RPMI7951 (cell line): ENCODE results near the gene ARL4A. TPM values are rescaled to one million over a fixed set of nuclear protein-coding genes. Genes with fewer than 3 reads are reported as not detected.
A peak's percentile ranks its signal among the peaks of the same experiment; 100 is the strongest.
"Not testable (repeated sequence)": the region's sequence is repeated elsewhere in the genome, so short reads cannot be mapped to it uniquely, and the experiment has no call there.

ENCODE experiments used
- DNase-seq: peaks from one replicate; pipeline ENCODE4 v3.0.0-alpha.2; 2012; ENCODE audit warnings: low read depth
- total RNA-seq: library from RNA; depleted of rRNA; stranded (reverse); fragments of >200 nt; shearing (Covaris generic); gene quantifications from 2 replicates; pipeline ENCODE4 v1.2.3, GENCODE V29; 2014; rRNA removed

The ARL4A gene, protein sequence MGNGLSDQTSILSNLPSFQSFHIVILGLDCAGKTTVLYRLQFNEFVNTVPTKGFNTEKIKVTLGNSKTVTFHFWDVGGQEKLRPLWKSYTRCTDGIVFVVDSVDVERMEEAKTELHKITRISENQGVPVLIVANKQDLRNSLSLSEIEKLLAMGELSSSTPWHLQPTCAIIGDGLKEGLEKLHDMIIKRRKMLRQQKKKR
- total RNA-seq, result 37.9 and 39.9 TPM in 2 replicates

DNA sequence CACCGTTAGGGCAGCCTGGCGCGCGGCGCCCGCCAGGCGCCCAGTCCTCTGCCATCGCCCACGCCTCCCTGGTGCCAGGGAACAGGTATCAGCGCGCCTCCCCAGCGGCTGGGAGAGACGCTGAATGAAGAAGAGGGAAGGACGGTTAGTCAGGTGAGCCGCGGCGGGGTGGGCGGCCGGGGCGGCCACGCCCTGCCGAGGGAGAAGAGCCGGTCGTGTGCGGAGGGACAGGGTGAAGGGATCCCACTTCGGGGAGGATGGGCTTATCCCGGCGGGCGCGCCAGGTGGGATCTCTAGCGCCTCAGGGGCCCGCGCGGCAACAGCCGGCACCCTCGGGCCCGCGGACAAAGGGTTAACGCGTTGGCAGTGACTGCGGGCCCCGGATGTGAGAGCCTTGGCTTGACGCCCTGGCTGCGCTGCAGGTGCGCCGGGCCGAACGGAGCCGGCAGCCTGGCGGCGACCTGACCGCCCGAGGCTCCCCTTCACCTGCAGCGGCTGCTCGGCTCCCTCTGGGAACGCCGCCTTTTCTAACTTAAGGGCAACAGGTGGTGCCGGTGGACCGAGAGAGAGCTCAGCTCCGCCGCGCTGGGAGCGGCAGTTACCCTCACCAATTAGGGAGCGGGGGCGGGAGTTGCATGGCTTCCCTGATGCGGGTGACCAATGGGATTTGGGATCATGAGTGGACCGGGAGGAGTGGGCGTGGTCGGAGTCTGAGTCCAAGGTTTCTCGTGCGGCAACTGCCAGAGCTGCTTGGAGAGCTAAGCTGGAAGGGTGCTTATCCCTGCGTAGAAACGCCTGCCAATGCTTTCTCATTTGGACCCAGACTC lies at the start of gene ARL4A:
Gene ARL4A, plus strand, starts transcription at position 743 of the 827 bp plus-strand sequence. CDS start 622 bp downstream, outside the sequence.
- DNase-seq, result peak; percentile 98

DNA sequence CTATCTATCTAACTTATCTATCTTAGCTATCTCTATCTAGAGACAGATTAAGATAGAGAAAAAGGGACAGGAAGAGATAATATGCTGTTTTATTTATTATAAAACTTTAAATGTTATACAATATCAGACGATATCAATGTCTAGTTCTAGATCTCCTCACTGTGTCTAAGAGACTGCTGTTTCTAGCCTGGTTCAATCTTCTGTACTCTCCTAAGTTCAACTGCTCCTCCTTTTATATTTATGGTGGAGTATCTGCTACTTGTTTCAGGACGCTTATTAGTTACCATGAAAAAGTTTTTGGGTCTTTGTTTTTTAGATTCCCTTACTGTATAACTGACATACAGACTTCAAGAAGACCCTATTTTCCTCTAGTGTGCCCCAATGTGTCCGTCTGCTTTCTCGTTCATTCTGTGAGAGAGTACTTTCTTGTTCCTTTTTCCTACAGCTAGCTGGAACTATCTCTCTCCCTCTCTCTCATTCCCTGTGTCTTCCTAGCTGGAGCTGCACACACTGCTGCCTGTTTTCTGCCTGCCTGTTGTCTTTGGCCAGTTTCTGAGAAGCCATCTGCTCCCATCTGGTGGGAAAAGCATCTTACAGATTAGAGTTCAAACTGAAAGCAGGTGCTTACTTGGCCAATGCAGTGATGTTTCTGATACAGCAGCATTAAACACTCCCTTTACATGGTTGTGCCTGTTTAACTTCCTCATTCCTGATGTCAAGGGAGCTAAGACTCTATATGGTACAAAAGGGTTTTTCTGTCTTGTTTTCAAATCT lies 49.4 kb upstream of the ARL4A start:
- peak; percentile 30 for DNase-seq

DNA sequence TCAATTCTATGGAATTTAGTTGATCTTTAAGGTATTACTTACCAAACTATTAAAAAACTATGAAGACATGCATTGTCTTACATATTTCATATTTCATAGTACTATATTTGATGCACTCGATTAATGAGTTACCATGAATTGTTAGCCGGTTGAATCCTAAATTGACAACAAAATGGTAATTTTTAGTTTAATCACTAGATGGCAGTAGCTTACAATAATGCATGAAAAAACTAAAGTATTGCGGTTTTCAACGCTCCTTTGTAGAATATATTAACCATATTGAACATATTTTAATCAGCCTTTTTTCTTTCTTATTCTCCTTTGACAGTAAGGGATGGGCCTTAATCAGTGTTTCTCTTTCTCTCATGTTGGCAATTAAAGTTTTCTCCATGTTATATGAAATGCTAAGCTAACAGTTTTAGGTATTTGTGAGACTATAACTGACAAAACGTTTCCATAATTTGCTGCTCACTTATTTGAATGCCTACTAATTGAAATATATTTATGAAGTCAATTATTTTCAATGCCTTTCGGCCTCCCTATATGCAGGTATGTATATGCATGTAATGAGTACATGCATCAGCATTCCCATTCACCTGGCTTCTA lies 48.5 kb upstream of the ARL4A start:
- DNase-seq, result peak; percentile 57

DNA sequence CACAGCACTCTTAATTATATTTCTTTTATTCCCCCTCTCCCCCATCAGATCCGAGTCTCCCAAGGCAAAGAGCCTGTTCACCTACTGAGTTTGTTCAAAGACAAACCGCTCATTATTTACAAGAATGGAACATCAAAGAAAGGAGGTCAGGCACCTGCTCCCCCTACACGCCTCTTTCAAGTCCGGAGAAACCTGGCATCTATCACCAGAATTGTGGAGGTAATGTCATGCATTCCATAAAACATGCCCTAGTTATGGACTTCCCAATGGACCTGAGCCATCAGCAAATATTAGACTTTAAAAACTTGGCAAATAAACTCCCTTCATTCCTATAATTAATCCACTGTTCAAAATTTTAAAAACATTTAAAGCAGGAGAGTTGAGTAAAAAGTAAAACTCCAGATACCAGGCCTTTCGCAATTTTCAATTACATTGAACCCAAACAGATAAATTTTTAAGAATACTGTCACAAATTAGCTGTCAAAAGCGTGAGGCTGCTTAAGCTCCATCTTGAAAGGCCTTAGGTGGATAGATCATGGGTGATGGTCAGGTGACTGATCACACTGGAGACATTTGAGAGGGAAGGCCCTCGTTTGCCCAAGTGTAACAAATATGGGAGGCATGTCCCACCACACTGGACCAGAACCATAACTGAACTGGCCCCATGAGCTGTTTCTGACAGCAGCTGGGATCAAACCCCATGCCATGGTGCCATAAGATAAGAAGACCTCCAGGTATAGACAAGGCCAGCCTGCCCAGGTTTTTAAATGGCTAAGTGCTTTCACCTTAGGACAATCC lies 46.9 kb upstream of the ARL4A start:
- DNase-seq, result no peak

DNA sequence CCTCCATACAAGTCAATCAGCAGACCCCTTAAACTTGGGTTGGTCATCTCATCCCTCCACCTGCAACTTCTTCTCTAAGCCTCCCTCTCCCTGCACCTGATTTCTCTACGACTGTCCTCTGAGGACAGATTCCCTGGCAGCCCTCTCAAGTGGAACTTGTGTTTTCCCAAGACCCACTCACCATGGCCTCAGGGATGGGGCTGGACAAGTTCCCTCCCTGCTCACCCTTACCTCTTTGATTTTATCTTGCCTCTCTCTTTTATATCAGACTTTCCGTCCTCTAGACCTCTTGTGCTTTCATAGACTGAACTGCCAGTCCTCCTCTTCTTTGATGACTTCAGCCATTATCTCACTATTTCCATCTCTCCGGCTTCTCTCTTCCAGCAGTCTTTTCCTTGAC lies 46.2 kb upstream of the ARL4A start:
- DNase-seq, result no peak

DNA sequence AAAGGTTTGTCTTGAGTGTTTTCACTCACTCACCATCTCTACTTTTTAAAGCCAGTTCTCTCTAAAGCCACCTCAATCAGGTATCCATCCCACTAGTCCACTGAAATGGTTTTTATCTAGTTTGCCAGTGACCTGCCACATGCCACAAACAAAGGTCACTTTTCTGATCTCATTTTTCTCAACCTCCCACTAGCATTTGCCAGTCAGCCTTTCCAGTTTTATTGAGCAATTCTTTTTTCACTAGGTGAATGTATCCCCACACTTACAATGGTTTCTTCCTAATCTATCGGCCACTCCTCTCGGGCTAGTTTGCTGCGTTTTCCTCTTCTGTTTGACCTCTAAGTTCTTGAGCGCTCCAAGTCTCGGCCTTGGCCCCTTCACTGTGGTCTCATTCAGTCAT lies 44.9 kb upstream of the ARL4A start:
- no peak for DNase-seq

DNA sequence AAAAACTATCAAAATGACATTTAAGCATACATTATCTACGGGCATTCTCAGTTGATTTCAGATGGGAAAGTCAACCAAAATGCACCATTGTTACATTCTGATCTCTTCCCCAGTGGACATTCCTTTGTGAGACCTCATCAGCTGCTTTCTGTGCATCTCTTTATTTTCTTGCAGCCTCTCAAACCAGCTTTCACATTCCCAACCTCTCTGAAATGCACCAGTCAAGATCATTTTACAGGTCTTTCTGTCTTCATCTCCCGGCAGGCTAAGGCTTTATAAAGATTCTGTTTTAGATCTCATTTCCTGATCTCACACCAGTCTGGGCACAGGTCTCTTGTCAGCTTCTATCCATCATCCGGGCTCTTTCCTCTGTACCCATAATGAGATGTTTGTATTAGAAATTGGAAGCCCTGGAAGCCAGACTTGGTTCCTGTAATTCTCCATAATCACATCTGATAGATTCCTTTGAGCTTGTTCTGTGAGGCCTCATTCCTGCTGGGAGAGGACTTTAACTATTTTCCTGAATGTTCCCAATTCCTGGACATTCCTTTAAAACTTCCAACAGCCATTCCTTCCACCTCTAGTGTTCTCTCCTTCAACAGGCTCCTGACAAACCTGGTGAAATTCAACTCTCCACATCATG lies 44.3 kb upstream of the ARL4A start:
- peak; percentile 16 for DNase-seq

DNA sequence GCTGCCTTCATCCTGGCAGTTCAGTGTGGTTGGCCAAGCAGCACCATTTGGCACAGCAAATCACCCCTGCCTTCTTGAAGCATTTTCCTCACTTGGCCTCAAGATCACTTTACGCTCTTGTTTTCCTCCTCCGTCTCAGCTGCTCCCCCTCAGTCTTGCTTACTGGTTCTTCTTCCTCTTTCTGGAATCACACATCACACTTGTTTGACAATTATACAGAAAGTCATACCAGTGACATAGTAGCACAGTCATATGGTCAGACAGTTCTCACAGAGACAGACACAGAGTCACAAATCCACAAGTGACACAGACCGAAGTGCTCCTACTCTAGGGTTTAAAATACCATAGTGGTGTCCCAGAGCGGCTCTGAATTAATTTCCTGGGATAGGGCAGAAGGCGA lies 43.8 kb upstream of the ARL4A start:
- DNase-seq, result no peak

DNA sequence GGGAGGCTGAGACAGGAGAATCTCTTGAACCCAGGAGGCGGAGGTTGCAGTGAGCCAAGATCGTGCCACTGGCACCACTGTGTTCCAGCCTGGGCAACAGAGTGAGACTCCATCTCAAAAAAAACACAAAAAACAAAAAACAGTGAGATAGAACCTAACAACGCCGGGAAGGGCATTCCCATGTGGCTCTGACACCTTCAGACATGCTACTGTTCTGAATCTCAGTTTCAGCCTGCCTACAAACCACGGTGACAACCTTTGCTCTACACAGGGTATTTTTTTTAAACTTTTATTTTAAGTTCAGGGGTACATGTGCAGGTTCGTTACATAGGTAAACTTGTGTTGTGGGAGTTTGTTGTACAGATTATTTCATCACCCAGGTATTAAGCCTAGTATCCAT lies 42.2 kb upstream of the ARL4A start:
- DNase-seq, result not testable (repeated sequence)

DNA sequence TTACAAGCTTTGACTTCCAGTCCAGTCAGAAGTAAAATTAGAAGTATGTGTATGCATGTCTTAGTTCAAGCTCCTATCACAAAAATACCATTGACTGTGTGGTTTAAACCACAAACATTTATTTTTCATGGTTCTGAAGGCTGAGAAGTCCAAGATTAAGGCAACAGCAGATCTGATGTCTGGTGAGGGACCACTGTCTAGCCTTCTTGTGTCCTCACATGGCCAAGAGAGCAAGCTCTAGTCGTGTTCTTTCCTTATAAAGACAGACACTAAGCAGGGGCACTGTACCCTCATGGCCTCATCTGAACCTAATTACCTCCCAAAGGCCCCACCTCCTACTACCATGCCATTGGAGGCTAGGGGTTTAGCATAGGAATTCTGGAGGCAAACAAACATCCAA lies 41.3 kb upstream of the ARL4A start:
- peak; percentile 65 for DNase-seq

DNA sequence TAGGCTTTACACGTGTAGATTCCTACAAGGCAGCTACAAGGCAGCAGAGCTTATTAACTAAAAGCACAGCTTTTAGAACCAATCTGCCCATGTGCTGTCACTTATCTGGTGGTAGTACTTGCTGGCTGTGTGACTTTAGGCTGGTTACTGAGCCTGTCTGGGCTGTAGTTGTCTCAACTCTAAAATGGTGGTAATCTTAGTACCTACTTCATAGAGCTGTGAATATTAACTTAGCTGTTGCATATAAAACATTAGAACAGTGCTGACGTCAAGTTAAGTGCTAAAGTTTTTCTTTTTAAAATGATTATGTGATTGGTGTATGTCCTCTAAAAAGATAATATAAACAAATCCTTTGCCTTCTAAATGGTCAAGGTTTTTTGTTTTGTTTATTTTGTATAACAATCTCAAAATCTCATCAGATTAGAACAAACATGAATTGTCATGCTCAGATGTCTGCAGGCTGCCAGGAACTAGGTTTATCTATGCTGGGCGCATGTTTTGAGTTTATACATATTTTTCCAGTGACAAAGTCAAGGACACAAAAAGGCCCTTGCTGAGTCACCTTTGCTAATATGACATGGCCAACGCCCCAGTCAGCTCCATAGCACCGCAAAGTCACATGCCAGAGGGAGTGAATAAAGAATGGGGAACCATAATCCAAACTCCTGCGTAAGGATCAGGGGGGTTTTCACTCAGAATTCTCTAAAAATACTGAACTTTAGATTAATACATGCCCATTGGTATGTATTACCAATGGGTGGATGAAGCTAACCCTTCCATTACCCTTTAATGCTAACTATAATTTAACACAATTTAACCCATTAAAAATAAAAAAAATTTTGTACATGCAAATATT lies 39.8 kb upstream of the ARL4A start:
- peak; percentile 85 for DNase-seq

DNA sequence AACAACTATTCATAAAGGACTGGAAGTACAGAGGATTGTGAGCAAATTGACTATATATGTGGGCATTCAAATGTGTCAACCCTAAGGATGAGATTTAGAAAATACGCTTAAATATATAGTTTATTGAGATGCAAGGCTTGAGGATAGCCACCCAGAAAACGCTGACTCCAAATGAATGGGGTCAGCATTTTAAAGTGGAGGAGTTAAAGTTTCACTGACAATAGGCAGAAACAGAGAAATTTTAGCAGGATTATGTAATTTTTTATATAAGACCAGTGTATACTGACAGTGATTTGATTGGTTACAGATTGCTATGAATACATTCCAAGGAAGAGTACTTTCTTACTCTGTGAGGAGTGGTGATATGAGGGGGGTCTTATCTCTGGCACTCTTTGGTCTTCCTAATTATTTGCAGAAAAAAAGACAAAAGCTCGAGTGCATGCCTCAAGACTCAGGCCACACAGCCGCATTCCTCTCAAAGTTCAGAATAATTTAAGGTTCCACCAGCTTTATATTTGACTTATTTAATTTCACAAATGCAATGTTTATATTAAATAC lies 38.6 kb upstream of the ARL4A start:
- no peak for DNase-seq

DNA sequence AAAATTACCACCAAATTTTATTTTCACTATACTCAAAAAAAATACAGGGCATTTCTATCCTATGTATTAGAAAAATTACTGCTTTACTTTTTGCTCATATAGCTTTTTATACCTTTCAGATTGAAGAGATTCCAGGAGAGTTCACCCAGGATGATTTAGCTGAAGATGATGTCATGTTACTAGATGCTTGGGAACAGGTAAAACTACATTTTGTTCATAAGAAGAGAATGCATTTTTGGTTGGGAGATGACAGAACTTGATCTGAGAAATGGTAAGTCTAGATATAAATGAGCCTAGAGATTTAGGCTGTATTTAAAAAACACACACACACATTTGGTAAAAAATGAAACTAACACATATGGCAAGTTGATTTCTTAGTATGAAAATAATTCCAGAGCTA lies 38.1 kb upstream of the ARL4A start:
- no peak for DNase-seq

DNA sequence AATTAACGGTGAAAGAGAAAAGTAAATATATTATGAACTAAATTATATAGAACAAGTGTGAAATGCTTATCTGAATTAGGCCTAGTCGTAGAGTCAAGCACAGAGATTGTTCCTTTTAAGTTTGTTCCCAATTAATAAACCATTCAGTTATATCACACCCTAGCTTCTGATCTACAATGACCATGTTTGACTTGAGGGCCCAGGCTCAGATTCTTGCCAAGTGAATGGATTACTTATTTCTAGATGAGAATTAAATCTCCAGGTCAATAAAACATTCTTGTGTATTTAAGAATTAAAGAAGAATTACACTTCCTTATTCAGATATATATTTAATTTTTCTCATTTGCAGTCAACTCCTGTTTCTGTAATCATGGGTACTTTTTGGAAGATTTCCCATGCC lies 37.4 kb upstream of the ARL4A start:
- no peak for DNase-seq

DNA sequence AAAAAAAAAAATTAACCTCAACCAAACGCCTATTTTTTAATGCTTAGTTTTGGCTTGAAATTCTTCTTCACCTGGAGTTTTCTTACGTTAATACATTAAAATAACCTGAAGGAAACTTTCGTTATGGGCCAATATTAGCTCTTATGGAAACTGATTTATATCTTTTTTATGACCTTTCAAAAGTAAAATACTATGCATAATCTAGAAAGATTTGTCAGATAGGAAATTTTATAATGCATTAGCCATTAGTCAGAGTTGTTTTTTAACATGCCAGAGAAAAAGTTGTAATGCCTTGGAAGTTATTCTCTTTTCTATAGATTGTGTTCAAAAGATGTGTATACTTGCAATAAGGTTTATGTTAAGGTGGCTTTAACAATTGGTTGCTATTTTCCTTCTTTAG lies 34.3 kb upstream of the ARL4A start:
- no peak for DNase-seq

DNA sequence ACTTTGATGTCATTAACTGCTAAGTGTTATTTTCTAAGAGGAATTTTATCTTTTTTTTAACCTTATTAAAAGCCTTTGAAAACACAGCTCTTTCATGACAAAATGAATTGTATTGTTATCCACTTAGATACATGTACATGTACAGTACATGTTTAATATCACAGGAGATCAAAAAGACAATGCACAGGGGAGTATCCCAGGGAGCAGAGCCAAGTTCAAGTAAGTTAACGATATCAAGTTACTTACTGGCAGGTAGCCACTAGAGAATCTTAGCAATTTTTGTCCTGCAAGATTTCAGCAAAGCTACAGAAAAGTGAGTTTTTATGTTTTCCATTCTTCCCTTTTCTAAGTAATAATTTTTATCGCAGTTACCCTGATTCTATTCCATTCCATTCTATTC lies 33.9 kb upstream of the ARL4A start:
- peak; percentile 50 for DNase-seq

DNA sequence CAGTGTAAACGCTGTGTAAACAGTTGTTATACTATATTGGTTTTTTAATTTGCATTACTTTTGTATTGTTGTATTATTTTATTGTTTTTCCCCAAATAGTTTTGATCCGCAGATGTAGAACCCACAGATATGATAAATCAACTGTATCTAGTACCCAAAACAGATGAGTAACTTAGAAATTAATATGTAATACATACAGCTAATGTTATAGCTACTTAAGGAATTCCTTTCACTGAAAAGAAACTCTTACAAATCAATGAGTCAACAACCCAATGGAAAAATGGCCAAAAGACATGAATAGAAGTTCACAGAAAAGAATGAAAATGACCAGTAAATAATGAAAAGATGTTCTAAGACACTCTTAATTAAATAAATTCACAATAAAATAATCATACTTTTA lies 32.3 kb upstream of the ARL4A start:
- DNase-seq, result no peak

DNA sequence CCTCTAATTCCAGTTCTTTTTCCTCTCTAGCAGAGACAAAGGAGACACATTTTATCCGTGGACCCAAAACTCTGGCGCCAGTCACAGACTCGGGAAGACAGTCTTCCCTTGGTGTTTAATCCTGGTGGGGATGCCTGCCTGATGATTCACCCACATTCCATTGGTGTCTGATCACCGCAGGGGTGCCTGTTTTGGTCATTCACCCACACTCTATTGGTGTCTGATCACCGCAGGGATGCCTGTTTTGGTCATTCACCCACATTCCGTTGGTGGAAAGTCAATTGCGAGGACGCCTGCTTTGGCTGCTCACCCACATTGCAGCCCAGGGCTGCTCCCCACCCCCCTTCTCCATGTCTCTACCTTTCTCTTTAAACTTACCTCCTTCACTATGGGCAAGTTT lies 27.0 kb upstream of the ARL4A start:
- DNase-seq, result peak; percentile 96

DNA sequence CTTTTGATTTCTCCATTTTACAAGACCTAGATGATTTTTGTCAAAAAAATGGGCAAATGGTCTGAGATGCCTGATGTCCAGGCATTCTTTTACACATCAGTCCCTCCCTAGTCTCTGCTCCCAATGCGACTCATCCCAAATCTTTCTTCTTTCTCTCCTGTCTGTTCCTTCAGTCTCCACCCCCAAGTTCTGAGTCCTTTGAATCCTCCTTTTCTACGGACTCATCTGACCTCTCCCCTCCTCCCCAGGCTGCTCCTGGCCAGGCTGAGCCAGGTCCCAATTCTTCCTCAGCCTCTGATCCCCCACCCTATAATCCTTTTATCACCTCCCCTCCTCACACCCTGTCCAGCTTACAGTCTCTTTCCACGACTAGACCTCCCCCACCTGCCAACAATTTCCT lies 26.4 kb upstream of the ARL4A start:
- not testable (repeated sequence) for DNase-seq

DNA sequence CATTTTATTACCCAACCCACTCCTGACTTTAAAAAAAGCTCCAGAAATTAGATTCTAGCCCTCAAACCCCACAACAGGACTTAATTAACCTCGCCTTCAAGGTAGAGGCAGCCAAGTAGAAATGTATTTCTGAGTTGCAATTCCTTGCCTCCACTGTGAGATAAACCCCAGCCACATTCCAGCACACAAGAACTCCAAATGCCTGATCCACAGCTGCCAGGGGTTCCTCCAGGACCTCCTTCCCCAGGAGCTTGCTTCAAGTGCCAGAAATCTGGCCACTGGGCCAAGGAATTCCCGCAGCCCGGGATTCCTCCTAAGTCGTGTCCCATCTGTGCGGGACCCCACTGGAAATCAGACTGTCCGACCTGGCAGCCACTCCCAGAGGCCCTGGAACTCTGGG lies 25.9 kb upstream of the ARL4A start:
- no peak for DNase-seq
